Measurements from ENCODE around the gene ATP8B4.

The ATP8B4 gene

DNA sequence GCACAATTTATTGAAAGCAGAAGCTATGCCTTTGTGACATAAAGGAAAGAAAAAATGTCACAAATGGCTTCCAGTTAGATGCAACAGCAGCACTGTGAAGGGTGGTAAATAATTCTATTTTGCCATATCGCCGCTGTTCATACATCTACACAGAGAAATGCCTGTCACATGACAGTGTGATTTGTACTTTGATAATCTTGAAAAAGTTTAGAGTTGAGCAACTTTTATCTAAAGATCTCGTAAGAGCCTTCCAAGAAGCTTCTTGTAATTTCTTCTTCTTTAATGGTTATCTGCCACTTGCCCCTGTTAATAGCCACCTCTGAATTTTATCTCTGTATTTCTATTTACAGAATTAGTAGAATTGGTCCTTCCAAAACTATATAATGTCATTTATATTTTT, 192.3 kb downstream of the ATP8B4 start:
- no peak for DNase-seq

DNA sequence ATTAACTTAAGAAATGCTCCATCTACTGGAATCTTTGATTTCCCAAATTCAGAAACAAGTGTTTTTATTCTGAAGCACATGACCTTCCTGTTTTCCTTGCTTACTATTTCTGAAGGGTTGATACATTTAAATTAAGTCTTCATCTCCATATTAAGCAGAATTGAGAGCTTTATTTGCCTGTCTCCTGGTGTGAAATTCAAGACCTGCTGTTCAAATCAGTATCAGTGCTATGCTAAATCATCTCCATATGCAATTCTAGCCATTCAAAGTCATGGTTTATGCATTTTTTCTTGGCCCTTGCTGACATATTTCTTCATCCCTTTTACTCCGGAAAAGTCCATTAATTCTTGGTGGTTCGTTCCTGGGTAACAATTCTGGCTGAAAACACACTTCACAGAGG, 195.4 kb downstream of the ATP8B4 start:
- DNase-seq: no peak

DNA sequence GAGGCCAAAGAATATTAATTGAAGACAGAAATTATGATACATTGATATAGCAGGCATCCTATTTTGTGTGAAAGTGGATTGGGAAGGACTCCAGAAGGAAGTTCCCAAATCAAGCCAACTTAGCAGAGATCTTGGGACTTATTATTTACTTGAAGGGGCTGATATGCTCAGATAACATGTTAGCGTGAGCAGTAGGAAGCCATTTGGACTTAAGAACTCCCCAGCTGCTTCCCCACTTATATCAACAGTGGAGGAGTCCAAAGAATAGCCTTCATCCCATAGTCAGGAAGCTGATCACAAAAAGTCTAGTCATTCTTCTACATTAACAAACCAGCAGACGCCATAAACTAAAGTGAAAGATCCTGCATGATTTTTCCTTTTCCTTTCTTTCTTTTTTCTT, 200.0 kb downstream of the ATP8B4 start:
- DNase-seq: no peak

DNA sequence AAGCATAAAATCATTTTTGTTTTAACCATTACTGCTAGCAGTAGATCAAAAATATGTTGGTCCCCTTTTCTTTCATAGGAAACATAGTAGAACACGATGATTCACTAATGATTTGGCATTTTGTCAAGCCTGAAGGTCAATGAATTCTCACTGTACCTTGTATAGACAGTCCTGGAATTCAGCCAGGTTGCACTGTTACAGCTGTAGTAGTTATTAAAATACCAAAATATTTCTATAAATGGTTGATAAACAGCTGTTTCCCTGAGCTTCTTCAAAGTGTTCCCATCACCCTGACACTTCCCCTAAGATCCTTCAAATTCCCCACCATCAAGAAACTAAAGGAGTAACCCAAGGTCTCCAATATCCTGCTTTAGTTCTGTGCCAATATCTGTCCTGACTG, 200.9 kb downstream of the ATP8B4 start:
- DNase-seq: no peak

DNA sequence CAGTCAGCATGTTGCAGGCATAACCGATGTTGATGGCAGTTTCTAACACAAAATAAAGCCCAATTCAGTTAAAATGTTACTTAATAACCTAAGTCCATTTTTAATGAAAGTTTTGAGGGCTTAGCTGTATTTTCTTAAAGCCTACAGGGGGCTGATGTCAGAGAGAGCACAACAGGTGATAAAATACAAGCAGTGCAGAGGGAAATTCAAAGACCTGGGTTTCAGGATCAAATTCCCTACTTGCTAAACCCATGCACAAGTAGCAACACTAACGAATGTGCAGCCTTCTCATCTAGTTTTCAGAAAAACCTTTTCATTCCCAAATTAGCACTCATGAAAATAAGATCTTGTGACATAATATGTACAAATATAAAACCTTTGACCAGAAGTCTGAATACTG, 202.0 kb downstream of the ATP8B4 start:
- DNase-seq: no peak

DNA sequence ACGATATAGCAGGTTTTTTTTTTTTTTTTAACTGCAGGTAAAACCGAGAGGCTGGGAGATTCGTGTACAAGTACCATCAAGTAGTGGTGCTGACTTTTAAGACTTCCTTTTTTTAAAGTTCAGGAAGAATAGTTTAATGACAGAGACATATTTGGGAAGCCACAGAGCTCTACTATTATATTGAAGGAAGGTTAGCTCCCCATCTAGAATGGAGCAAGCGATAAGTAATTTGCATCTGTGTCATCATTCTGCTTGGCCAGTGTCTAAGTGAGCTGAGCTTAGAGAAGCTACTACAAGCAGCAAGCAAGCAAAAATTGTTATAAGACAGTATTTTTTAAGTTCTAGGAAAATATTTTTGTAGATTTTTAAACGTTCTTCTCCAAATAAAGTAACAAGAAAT, 203.2 kb downstream of the ATP8B4 start:
- DNase-seq: no peak

DNA sequence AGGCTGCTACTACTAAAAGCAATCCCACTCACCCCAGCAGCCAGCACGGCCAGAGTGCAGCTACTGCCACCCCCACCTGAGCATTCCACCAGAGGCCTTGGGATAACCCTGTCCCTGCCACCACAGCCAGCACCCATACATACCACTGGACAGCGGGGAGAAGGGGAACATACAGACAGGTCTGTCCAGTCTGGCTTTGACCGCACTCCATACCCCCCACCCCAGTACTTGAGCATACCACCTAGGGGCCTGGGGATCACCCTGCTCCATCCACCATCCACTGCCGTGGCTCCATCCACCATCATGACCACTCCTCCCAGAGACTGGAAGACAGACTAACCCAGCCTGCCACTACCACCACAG, 210.1 kb downstream of the ATP8B4 start:
- no peak for DNase-seq

DNA sequence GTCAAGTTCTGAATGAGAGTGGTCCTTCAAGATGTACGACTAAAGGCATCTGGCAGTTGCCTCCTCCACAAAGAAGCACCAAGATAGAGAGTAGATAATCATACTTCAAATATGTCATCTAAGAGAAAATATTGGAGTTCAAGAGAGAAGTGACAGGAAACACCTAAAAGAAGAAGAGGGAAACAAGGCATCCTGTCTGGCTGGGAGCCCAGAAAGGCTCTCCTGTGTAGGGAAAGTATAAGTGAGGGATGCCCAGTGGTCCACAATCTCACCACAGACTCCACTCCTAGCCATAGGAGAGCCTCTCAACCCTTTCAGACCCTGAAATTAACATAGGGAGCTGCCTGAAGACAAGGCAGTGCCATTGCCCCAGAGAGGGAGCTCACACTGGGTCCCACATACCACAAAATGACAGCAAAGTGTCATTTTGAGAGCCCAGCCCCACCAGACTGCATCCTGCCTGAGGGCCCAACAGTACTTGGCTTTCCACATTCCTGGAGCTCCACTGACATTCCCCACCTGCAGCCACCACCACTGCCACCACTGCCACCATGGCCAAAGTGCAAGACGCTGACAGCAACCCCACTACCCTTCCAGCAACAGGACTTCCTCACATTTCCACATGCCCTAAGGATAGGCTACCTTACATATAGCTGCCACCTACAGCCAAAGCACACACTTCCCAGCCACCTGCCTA, 210.6 kb downstream of the ATP8B4 start:
- DNase-seq: no peak

DNA sequence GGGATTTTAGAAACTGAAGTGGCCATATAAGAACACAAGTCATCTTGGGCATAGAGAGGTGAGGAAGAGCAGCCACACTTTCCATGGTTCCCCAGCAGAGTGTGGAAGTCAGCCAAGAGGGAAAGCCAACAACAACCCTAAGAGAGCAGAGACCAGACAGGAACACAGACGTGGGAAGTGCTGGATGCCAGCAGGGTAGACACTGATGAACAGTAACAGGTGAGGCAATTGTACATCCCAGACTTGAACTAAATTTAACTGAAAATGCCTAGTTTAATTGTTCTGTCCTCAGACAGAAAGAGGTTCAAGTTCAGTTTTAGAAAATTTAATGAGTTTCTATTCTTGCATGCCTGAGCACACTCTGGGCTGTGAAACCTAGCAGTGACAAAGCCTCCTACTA, 212.1 kb downstream of the ATP8B4 start:
- DNase-seq: no peak

DNA sequence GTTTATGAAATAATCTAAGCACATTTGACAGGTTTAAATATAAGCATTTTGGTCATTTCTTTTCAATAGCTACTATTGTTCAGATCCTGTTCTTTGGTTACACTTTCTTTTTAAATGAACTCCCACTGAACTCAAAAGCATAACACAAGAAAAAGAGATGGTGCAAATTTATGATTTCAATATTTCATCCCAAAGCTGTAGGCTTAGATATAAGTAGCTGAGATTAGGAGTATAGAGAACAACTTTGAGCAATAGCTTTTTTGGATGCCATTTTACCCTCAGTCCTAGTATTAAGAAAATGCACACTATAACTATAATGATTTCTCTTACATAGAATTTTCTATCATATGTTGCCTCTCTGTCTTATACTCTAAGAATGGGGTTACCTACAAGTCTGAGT, 213.8 kb downstream of the ATP8B4 start:
- DNase-seq: no peak

DNA sequence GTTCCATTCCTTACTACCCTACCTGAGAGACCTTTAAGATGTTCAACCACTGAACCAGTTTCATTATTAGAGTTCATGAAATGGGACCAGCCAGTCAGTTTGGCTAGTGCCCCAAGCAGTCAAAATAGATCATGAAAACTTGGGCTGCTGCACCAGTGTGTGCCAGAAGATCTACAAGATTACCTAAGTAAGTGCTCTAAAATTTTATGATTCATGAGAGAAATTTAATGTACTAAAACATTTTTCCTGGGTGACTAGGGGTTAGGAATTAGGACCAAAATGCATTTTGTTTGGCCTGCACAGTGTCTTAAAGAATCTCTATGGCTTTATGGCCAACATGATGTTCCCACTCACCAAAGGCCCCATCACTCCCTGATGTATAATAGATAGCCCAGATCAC, 214.7 kb downstream of the ATP8B4 start:
- no peak for DNase-seq

DNA sequence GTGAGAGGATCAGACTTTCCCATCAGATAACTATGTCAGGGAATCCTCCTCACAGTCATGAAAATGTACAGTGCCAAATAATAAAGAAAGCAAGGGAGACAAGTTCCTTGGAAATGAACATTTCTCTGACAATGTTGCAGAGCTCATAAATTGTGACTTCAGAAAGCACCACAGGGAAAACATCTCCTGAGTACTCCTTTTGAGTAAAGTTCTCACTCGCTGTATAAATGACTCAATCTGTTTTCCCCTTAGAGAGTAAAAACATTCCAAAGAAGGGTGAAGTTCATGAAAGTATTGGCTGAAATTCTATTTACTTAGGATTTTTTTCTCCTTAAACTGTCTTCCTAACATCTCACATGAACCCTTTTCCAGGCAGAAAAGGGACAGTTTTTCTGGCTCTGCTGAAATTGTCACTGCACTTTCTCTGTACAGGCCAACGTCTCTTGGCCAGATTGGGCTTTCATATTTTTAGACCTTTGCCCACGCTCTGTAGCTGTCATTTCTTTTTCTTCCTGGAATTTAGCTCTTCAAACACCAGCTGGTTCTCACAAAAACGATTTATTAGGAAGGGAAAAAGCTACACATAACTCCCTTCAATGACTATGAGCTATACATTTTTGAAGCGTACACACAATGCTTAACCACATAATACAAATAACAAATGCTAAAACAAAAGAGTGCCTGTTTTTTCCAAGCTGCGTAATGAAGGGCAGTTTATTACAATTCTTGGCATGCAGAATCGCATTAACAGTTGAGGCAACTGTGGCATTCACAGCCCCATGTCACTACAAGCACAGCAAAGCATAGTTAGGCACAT, 216.1 kb downstream of the ATP8B4 start:
- no peak for DNase-seq

DNA sequence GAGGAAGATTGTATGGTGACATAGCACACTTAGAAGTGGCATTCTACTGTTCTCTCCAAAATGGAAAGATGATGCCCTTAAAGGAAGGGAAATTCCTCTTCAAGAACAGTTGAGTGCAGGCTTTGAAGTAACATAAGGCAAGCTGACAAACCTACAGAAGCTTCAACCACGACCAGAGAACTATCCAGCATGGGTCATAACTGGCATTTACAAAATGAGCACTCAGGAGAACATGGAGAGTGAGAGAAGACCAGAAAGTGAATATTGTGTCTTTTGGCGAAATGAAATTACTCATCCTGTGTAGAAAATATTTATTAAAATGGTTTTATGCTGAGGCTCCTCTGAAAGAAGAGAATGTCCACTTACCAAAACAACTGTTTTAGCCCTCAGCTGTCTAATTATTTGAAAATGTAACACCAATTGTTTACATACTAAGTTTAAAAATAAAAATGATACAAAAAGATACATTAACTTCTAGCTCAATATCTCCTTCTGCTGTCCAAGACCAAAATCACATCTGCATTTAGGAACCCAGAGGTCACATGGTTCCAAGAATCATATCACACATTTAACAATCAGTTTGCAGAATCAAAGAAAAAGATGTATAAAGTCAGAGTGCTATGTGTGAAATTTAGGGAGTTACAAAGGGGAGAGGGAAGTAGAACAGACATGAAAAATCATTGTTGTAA, 216.9 kb downstream of the ATP8B4 start:
- no peak for DNase-seq

DNA sequence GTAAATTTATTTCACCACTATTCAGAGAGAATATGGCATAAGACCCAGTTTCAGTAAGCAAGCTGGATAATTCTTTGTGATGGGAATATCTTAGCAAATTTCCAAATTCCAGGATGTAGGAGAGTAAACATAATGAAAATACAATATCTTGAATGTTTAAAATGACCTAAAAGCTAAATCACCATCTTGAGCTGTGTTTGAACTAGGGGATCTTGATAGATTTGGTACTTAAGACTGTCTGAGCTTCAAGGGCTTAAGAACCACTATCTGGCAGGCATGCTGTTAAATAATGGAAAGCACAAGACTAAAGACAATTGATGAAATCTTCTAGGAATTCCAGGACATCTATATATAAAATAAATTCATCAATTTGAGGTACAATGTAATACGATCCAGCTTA, 217.7 kb downstream of the ATP8B4 start:
- no peak for DNase-seq

DNA sequence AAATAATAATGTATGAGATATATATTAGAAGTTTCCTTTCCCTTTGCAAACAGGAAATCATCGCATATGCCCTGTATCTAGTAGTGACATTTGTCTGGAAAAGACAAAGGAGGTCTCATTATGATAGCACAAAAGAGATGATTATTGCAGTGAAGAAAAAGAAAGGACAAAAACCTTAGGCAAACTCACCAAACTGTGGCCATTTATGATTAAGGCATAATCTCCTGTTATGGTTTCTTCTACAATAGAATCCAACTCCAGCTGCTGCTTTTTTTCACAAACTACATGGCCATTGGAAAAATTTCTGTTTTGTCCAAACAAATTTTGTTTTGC, 218.2 kb downstream of the ATP8B4 start:
- no peak for DNase-seq

DNA sequence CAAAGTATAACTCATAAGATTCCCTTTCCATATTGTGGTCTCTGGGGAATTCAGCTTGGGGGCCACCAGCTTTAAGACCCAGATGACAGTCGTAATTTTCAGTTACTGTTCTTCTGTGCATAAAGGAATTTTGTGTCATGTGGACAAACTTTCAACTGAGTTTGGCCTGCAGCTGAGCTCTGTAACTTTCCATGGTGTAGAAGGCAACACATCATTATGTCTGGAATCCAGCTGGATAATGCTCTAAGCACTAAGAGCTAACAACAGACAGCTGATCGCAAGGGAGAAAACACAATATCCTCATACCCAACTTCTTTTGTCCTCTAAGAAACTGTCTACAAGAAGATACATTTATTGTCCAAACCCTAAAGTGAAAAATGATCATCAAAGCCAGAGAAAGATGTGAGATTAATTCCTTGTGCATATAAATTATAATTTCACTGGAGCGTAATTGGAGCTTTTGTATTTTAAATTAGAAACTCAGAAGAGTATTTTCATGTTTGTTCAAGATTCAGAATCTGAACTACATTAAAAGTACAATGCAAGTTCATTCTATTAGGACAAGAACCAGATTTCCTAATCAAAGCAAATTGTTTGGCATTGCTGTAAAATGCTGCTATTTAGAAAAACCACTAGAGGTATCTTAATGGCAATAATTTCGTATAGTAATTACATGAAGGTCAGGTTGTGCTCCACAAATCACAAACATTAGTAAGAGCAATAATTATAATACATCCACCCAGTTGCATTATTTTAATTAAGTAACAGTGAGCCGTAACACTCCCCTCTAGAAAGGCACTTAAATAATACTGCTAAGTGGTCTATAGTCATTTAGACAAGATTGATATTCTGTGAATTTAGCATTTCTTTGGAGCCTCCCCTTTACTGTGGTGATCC, 218.8 kb downstream of the ATP8B4 start:
- DNase-seq: no peak

DNA sequence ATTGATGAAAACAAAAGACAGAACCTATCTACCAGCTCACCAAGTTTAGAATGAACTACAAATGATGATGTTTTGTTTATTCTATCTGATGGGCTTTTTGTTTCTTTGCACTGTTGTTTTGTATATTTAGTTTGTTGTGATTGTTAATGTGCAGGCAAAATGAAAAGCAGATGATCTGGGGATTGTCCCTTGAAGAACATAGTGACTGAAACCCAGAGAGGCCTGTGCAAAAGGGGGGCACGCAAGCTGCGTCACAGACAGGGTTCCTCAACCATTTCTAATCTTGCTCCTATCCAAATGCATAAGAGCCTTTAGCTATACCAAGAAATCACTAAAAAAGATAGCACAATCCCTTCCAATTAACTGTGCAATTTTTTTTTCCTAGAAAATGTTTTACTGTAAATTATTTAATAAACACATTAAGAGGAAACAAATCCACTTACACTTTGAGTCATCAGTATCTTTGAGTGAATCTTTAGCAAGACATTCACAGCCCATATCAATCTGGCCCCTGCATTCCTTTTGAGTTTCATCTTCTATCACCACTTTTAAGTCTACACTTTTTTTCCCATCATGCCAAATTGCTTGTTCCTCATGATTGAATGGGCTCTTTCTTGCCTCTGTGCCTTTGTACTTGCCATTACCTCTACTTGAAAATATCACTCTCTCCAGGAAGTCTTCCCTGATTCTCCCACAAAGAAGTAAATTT, 220.3 kb downstream of the ATP8B4 start:
- no peak for DNase-seq

DNA sequence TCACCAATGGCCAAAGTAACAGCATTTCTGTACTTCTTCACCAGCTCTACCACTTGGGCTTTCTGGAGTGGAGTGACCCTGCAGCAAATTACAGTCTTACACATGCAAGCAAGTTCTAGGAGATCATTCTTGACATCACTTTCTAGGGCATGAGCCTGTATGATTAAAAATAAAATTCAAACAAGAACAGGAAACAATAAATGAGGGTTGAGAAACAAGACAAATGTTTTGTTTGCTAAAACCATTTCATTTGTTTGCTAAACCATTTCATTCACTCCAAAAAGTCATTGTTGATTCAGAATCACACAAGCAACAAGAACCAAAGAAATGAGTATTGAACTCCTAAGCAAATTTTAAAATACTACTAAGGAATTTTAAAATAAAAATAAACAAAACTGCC, 220.9 kb downstream of the ATP8B4 start:
- DNase-seq: no peak

DNA sequence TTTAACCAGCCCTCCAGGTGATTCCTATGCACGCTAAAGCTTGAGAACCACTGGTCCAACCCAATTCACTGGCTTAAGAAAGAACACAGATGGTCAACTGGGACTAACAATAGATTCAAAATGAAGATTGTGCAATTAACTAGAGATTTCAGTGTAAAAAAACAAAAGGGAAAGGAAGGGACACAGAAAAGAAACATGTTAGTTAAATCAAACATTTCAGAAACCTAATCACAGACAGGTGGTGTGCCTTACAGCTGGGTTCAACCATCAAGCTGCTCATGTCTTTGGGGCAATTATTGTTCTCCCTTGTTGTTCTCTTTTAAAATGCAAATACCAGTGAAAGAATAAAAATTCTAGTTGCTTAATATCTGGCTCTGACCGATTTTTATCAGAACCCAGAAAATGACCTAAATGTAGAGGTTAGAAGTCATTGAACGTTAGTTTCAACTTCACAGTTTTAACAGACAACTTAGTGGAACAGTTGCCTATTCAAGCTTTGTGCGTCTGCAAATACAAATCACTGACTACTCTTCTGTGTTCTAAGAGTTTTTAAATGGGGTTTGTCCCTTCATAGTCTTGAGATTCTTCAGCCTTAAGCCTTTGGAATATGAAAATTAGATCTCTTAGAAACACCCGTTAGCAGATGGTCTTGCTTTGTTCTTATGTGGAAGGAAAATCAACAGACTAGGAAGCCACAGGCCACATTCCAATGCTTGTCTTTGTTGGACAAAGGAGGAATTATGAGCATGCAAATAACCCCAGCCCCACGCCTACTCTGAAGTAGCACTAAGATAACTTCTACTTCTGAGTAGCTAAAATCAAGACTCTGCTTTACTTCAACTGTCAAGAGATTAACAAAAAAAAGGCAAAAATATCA, 223.4 kb downstream of the ATP8B4 start:
- DNase-seq: no peak

DNA sequence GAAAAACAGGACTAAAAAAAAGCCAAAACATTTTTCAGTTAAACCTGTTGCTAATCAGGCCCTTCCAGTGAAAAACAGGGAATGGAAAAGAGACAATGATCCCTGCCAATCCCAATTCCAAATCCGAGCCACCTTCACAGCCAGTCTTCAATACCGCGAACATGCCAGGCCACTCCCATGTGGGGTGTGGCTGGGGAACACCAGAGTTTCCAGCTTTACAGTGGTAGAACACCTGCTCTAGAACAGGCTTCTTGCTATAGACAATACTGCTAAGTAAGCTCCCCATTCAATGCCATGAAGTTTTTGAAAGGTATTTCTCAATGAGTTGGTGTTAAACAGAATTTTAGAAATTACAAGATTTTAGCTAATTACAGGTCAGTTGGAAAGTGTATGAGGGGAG, 228.3 kb downstream of the ATP8B4 start:
- no peak for DNase-seq

DNA sequence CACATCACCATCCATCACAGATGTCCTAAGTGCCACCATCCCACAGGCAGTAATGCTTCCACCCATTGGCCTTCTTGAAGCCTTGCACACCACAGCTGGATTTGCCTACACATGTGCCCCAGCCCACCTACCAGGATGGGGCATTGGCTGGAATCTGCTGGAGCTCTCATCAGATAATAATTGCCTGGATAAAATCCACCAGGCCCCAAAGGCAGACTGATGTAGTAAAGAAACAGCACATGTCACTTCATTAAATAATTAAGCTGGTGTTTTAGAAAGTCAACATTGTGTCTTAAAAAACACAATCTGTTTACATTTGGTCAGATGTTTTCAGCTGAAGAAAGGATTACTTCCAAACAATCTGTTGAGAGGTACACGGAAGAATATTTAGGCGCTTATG, 229.5 kb downstream of the ATP8B4 start:
- DNase-seq: no peak

DNA sequence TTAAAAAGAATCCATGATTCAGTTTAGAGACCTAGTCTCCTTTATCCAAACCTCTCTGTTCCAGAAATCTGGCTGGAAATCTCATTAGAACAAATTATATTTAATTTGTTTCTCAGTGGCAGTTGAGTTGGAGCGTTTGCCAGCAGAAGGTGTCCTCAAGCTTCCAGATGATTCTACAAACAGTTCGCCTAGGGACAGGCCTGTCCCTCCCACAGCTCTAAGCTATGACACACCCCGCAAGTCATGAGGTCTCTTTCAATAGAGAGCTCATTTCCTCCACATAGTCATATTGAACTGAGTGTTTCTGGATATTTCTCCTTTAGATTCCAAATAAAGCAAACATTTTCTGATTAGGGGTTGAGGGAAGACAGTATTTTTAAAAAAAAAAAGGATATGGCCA, 230.3 kb downstream of the ATP8B4 start:
- no peak for DNase-seq

Measured in CD4-positive, alpha-beta T cell treated with Interleukin-10 for 1 hour (primary cell).